OCI-LY1 (cell line): ENCODE data around the gene EBP.
A peak's percentile ranks its signal among the peaks of the same experiment; 100 is the strongest.

Experiments
- H2AFZ ChIP-seq: fragments of 200-600 bp; sonication (generic), shearing (Covaris generic); 2 replicates; pipeline ENCODE4 v1.6.0; 2014; ENCODE audit warnings: antibody characterized with exemption, mild to moderate bottlenecking, low read length
- H3F3A ChIP-seq: fragments of 200-600 bp; sonication (generic), shearing (Covaris generic); 2 replicates; pipeline ENCODE4 v1.6.0; 2014; ENCODE audit warnings: mild to moderate bottlenecking, antibody characterized with exemption, low read length, moderate library complexity; ENCODE audit not compliant: insufficient read depth
- H3K27ac ChIP-seq: fragments of 200-600 bp; sonication (generic); 2 replicates; pipeline ENCODE4 v1.5.1; 2014; ENCODE audit warnings: low read length, mixed run types, mild to moderate bottlenecking, low read depth; ENCODE audit not compliant: poor library complexity, severe bottlenecking
- H3K27me3 ChIP-seq: fragments of 200-600 bp; sonication (generic); 2 replicates; pipeline ENCODE4 v1.6.0; 2014; ENCODE audit warnings: antibody characterized with exemption, mild to moderate bottlenecking, low read length, moderate library complexity; ENCODE audit not compliant: insufficient read depth
- H3K36me3 ChIP-seq: fragments of 200-600 bp; sonication (generic); 2 replicates; pipeline ENCODE4 v1.6.1; 2014; ENCODE audit warnings: mild to moderate bottlenecking, antibody characterized with exemption, low read length, moderate library complexity, mixed read lengths; ENCODE audit not compliant: insufficient read depth
- H3K4me1 ChIP-seq: fragments of 200-600 bp; sonication (generic); 2 replicates; pipeline ENCODE4 v1.5.1; 2014; ENCODE audit warnings: mild to moderate bottlenecking, low read length, moderate library complexity; ENCODE audit not compliant: insufficient read depth, severe bottlenecking
- H3K4me2 ChIP-seq: fragments of 200-600 bp; sonication (generic), shearing (Covaris generic); 2 replicates; pipeline ENCODE4 v1.6.1; 2014; ENCODE audit warnings: low read length
- H3K4me3 ChIP-seq: fragments of 200-600 bp; sonication (generic); 2 replicates; pipeline ENCODE4 v1.5.1; 2014; ENCODE audit warnings: low read length, low read depth, mild to moderate bottlenecking, mixed read lengths; ENCODE audit not compliant: poor library complexity, severe bottlenecking
- H3K79me2 ChIP-seq: fragments of 200-600 bp; shearing (Covaris generic); 2 replicates; pipeline ENCODE4 v1.6.1; 2016; ENCODE audit warnings: mixed run types, low read length, mixed read lengths; ENCODE audit not compliant: insufficient read depth
- H3K9ac ChIP-seq: fragments of 200-600 bp; sonication (generic), shearing (Covaris generic); 2 replicates; pipeline ENCODE4 v1.6.1; 2014; ENCODE audit warnings: mild to moderate bottlenecking, low read length, mixed read lengths
- H3K9me2 ChIP-seq: fragments of 200-600 bp; sonication (generic), shearing (Covaris generic); 2 replicates; pipeline ENCODE4 v1.6.1; 2014; ENCODE audit warnings: low read depth, mild to moderate bottlenecking, low read length, mixed read lengths
- H3K9me3 ChIP-seq: fragments of 200-600 bp; shearing (Covaris generic); 2 replicates; pipeline ENCODE4 v1.6.1; 2014; ENCODE audit warnings: low read length, mixed read lengths
- H4K20me1 ChIP-seq: fragments of 200-600 bp; sonication (generic), shearing (Covaris generic); 2 replicates; pipeline ENCODE4 v1.6.0; 2016; ENCODE audit warnings: mild to moderate bottlenecking, low read length; ENCODE audit not compliant: insufficient read depth
- CTCF ChIP-seq: fragments of 200-600 bp; sonication (generic), shearing (Covaris generic); IDR thresholded peaks from 2 replicates; pipeline ENCODE4 v1.5.1; 2017; ENCODE audit warnings: mild to moderate bottlenecking, antibody characterized with exemption, low read length, moderate library complexity, mixed read lengths
- EZH2 ChIP-seq: fragments of 200-600 bp; sonication (generic), shearing (Covaris generic); IDR thresholded peaks from 2 replicates; pipeline ENCODE4 v1.8.0; 2017; ENCODE audit warnings: borderline replicate concordance, mixed run types, mild to moderate bottlenecking, antibody characterized with exemption, low read length, moderate library complexity, mixed read lengths

The EBP gene

GRCh38 chrX:48476919-48477318 lies 44.7 kb upstream of the EBP start:
- Histone ChIP-seq H3K4me3 (peak overlapping the region; percentile 97), H3K9me2 (no peaks in the 10 kb centered on the region), H3K4me2 (peak overlapping the region; percentile 95), H3K36me3 (peaks cover 16% of the 10 kb centered on the region; the same call in 1 of the 2 replicates), H2AFZ (no peak overlapping the region), H3K9me3 (no peaks in the 10 kb centered on the region), H3F3A (no peaks in the 10 kb centered on the region), H3K79me2 (peaks cover 15% of the 10 kb centered on the region), H4K20me1 (no peaks in the 10 kb centered on the region), H3K27ac (no peak overlapping the region), H3K4me1 (peaks cover 15% of the 10 kb centered on the region), H3K27me3 (no peaks in the 10 kb centered on the region), H3K9ac (peak overlapping the region; percentile 96)
- no peak for TF ChIP-seq EZH2
- no peak for TF ChIP-seq CTCF

GRCh38 chrX:48477960-48478755 lies 43.5 kb upstream of the EBP start:
- no peak overlapping the region for H3K27ac ChIP-seq
- H3K9me3 ChIP-seq, result no peaks in the 10 kb centered on the region
- H3K4me1 ChIP-seq, result peaks cover 15% of the 10 kb centered on the region
- peaks cover 15% of the 10 kb centered on the region for H3K79me2 ChIP-seq
- H3K27me3 ChIP-seq, result no peaks in the 10 kb centered on the region
- no peaks in the 10 kb centered on the region for H3F3A ChIP-seq
- no peaks in the 10 kb centered on the region for H3K9me2 ChIP-seq
- no peaks in the 10 kb centered on the region for H4K20me1 ChIP-seq
- H3K4me3 ChIP-seq, result no peak overlapping the region
- TF ChIP-seq EZH2, result no peak
- no peak for TF ChIP-seq CTCF
- H3K4me2 ChIP-seq, result 0 out of 2 replicates have a peak overlapping the region, but pooled peaks have one; percentile 95
- H3K9ac ChIP-seq, result no peak overlapping the region
- H3K36me3 ChIP-seq, result peaks cover 29% of the 10 kb centered on the region
- no peak overlapping the region for H2AFZ ChIP-seq

DNA sequence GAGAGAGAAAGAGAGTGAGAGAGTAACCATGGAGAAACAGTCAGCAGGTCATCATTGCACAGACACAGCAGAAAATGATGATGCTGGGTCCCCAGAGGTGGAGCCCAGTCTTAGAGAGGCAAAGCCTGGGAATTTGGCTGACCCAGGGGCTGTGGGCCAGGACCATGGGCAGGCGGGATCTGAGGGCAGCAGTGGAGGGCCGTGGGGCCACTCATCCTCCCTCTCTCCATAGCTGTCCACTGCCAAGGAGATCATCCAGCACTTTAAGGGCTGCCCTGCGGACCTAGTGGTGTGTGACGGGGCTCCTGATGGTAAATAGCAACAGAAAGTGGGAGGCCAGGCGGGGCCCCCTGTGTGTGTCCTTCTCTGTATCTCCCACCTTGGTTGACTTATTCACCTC lies 42.8 kb upstream of the EBP start:
- H4K20me1 ChIP-seq, result no peaks in the 10 kb centered on the region
- H3K27ac ChIP-seq, result no peak overlapping the region

More for the DNA sequence above, 42.8 kb upstream of the EBP start:
- TF ChIP-seq EZH2 (no peak), CTCF (no peak)
- H3K27me3 ChIP-seq, result no peaks in the 10 kb centered on the region
- H3K4me3 ChIP-seq, result no peak overlapping the region
- no peaks in the 10 kb centered on the region for H3K9me3 ChIP-seq
- H3K79me2 ChIP-seq, result peaks cover 15% of the 10 kb centered on the region
- H3K4me2 ChIP-seq, result no peak overlapping the region
- peaks cover 15% of the 10 kb centered on the region for H3K4me1 ChIP-seq
- H3K9me2 ChIP-seq, result no peaks in the 10 kb centered on the region
- peaks cover 31% of the 10 kb centered on the region for H3K36me3 ChIP-seq
- no peak overlapping the region for H3K9ac ChIP-seq
- H3F3A ChIP-seq, result no peaks in the 10 kb centered on the region
- H2AFZ ChIP-seq, result no peak overlapping the region
